Measurements from ENCODE around the gene MAGI1. TPM values are rescaled to one million over a fixed set of nuclear protein-coding genes. Genes with fewer than 3 reads are reported as not detected.

Gene MAGI1
- total and polyA plus RNA-seq, 7 experiments from 2014 or later: 0.39 TPM; not detected in 6

DNA sequence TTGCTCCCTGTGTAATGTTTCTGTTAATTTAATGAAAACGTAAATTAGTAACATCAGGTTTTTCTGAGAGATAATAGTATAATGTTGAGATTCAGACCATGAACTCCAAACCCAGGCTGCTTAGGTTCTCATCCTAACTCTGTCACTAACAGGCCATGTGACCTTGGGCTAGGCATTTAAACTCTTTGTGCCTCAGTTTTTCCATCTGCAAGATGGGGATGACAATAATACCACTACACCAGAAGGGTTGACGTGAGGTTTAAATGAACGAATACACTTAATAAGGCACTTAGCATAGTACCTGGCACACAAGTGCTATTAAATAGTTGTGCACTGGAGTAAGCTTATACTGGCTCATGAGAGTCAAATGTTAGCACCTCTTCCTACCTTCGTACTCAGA is 370.8 kb downstream of the MAGI1 start:
- intact Hi-C loops (cut with micrococcal nuclease): no loop called here
- no peak for DNase-seq
- H3K27ac Mint-ChIP-seq: no peak overlapping the region
- no peak for ATAC-seq
- Histone ChIP-seq H3K36me3 (ENCODE audit: control insufficient read depth in 2 of 3, insufficient read depth in 3 of 3, low read length in 3 of 3) (no peaks in the 10 kb centered on the region), H3K9me3 (ENCODE audit: control insufficient read depth in 2 of 3, low read length in 3 of 3) (no peaks in the 10 kb centered on the region), H3K27ac (ENCODE audit: low read depth, low read length) (no peak overlapping the region), H3K4me1 (ENCODE audit: control insufficient read depth in 2 of 2, insufficient read depth in 2 of 2, low read length in 2 of 2) (no peaks in the 10 kb centered on the region), H3K4me3 (ENCODE audit: low read length) (no peak overlapping the region), H3K27me3 (ENCODE audit: control insufficient read depth in 2 of 2, insufficient read depth in 2 of 2, low read length in 2 of 2) (no peaks in the 10 kb centered on the region)
- H3K36me3 Mint-ChIP-seq: no peaks in the 10 kb centered on the region
- POLR2A ChIA-PET: no interaction called here
- peaks cover 0 to 11% (median 0%) of the 10 kb centered on the region in 11 donors for H3K9me3 Mint-ChIP-seq
- CTCF ChIA-PET: no interaction called here
- H3K4me1 Mint-ChIP-seq: no peaks in the 10 kb centered on the region
- no peak overlapping the region for H3K4me3 Mint-ChIP-seq
- no peaks in the 10 kb centered on the region for H3K27me3 Mint-ChIP-seq

- Histone ChIP-seq H3K4me3 (ENCODE audit: low read length) (no peak overlapping the region), H3K27ac (ENCODE audit: low read depth, low read length) (no peak overlapping the region), H3K4me1 (ENCODE audit: control insufficient read depth in 2 of 2, insufficient read depth in 2 of 2, low read length in 2 of 2) (no peaks in the 10 kb centered on the region), H3K9me3 (ENCODE audit: control insufficient read depth in 2 of 3, low read length in 3 of 3) (no peaks in the 10 kb centered on the region), H3K27me3 (ENCODE audit: control insufficient read depth in 2 of 2, insufficient read depth in 2 of 2, low read length in 2 of 2) (no peaks in the 10 kb centered on the region), H3K36me3 (ENCODE audit: control insufficient read depth in 2 of 3, insufficient read depth in 3 of 3, low read length in 3 of 3) (no peaks in the 10 kb centered on the region)
- no peaks in the 10 kb centered on the region for H3K4me1 Mint-ChIP-seq
- DNase-seq (no peak), ATAC-seq (no peak)
- H3K36me3 Mint-ChIP-seq: no peaks in the 10 kb centered on the region
- ChIA-PET CTCF (no interaction called here), POLR2A (no interaction called here)
- no peaks in the 10 kb centered on the region for H3K27me3 Mint-ChIP-seq
- H3K9me3 Mint-ChIP-seq: peaks cover 0 to 11% (median 0%) of the 10 kb centered on the region in 11 donors
- no peak overlapping the region for H3K4me3 Mint-ChIP-seq
- no peak overlapping the region for H3K27ac Mint-ChIP-seq
- intact Hi-C loops (cut with micrococcal nuclease): no loop called here
Measured at GRCh38 chr3:65666448-65667091, 372.1 kb downstream of the MAGI1 start.

GRCh38 chr3:65665915-65666314 is 372.8 kb downstream of the MAGI1 start:
- no peaks in the 10 kb centered on the region for H3K36me3 Mint-ChIP-seq
- Histone ChIP-seq H3K27me3 (ENCODE audit: control insufficient read depth in 2 of 2, insufficient read depth in 2 of 2, low read length in 2 of 2) (no peaks in the 10 kb centered on the region), H3K4me1 (ENCODE audit: control insufficient read depth in 2 of 2, insufficient read depth in 2 of 2, low read length in 2 of 2) (no peaks in the 10 kb centered on the region), H3K27ac (ENCODE audit: low read depth, low read length) (no peak overlapping the region), H3K36me3 (ENCODE audit: control insufficient read depth in 2 of 3, insufficient read depth in 3 of 3, low read length in 3 of 3) (no peaks in the 10 kb centered on the region), H3K4me3 (ENCODE audit: low read length) (no peak overlapping the region), H3K9me3 (ENCODE audit: control insufficient read depth in 2 of 3, low read length in 3 of 3) (no peaks in the 10 kb centered on the region)
- ATAC-seq (no peak), DNase-seq (no peak)
- peaks cover 0 to 11% (median under 1%) of the 10 kb centered on the region in 11 donors for H3K9me3 Mint-ChIP-seq
- H3K27me3 Mint-ChIP-seq: no peaks in the 10 kb centered on the region
- intact Hi-C loops (cut with micrococcal nuclease): no loop called here
- H3K4me1 Mint-ChIP-seq: no peaks in the 10 kb centered on the region
- no peak overlapping the region for H3K27ac Mint-ChIP-seq
- no peak overlapping the region for H3K4me3 Mint-ChIP-seq
- POLR2A ChIA-PET: no interaction called here
- CTCF ChIA-PET: no interaction called here

DNA sequence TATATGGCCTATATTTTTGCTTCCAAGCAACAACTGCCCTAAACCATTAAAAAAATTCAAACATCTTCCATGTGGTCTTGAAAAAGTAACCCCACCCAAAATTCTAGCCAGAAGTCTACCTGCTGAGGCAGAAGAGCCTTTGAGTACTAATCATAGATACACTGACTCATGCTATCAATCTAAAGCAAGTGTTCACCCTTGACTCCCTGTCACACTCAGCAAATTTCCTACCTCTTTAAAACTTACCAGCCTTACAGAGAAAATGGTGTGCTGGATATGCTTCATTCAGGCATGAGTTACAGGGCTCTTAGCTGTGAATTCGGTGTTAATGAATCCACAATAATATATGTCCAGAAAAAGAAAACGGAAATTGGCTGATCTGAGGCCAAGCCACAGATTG is 373.8 kb downstream of the MAGI1 start:
- ATAC-seq (no peak), DNase-seq (no peak)
- CTCF ChIA-PET: no interaction called here
- H3K9me3 Mint-ChIP-seq: peaks cover 0 to 9% (median 2%) of the 10 kb centered on the region in 11 donors
- intact Hi-C loops (cut with micrococcal nuclease): no loop called here
- no peak overlapping the region for H3K27ac Mint-ChIP-seq
- H3K4me3 Mint-ChIP-seq: no peak overlapping the region
- no peaks in the 10 kb centered on the region for H3K36me3 ChIP-seq (ENCODE audit: control insufficient read depth in 2 of 3, insufficient read depth in 3 of 3, low read length in 3 of 3)
- POLR2A ChIA-PET: no interaction called here
- no peaks in the 10 kb centered on the region for H3K4me1 ChIP-seq (ENCODE audit: control insufficient read depth in 2 of 2, insufficient read depth in 2 of 2, low read length in 2 of 2)
- H3K27me3 ChIP-seq (ENCODE audit: control insufficient read depth in 2 of 2, insufficient read depth in 2 of 2, low read length in 2 of 2): no peaks in the 10 kb centered on the region
- H3K4me1 Mint-ChIP-seq: no peaks in the 10 kb centered on the region
- no peaks in the 10 kb centered on the region for H3K9me3 ChIP-seq (ENCODE audit: control insufficient read depth in 2 of 3, low read length in 3 of 3)
- H3K27me3 Mint-ChIP-seq: no peaks in the 10 kb centered on the region
- no peaks in the 10 kb centered on the region for H3K36me3 Mint-ChIP-seq
- no peak overlapping the region for H3K27ac ChIP-seq (ENCODE audit: low read depth, low read length)
- H3K4me3 ChIP-seq (ENCODE audit: low read length): no peak overlapping the region

GRCh38 chr3:65664446-65664845 is 374.3 kb downstream of the MAGI1 start:
- H3K27me3 Mint-ChIP-seq: no peaks in the 10 kb centered on the region
- H3K4me3 Mint-ChIP-seq: no peak overlapping the region
- ChIA-PET CTCF (no interaction called here), POLR2A (no interaction called here)
- no peaks in the 10 kb centered on the region for H3K4me1 Mint-ChIP-seq
- H3K36me3 Mint-ChIP-seq: no peaks in the 10 kb centered on the region
- Histone ChIP-seq H3K4me1 (ENCODE audit: control insufficient read depth in 2 of 2, insufficient read depth in 2 of 2, low read length in 2 of 2) (no peaks in the 10 kb centered on the region), H3K36me3 (ENCODE audit: control insufficient read depth in 2 of 3, insufficient read depth in 3 of 3, low read length in 3 of 3) (no peaks in the 10 kb centered on the region), H3K4me3 (ENCODE audit: low read length) (no peak overlapping the region), H3K9me3 (ENCODE audit: control insufficient read depth in 2 of 3, low read length in 3 of 3) (no peaks in the 10 kb centered on the region), H3K27me3 (ENCODE audit: control insufficient read depth in 2 of 2, insufficient read depth in 2 of 2, low read length in 2 of 2) (no peaks in the 10 kb centered on the region), H3K27ac (ENCODE audit: low read depth, low read length) (no peak overlapping the region)
- DNase-seq: no peak
- no peak overlapping the region for H3K27ac Mint-ChIP-seq
- H3K9me3 Mint-ChIP-seq: peaks cover 0 to 12% (median 2%) of the 10 kb centered on the region in 11 donors
- intact Hi-C loops (cut with micrococcal nuclease): no loop called here
- no peak for ATAC-seq

GRCh38 chr3:65662095-65662494 is 376.6 kb downstream of the MAGI1 start:
- Mint-ChIP-seq H3K27ac (no peak overlapping the region), H3K36me3 (no peaks in the 10 kb centered on the region), H3K4me1 (no peaks in the 10 kb centered on the region), H3K27me3 (no peaks in the 10 kb centered on the region), H3K9me3 (peaks cover 0 to 19% (median 2%) of the 10 kb centered on the region in 11 donors), H3K4me3 (no peak overlapping the region)
- ATAC-seq: no peak
- CTCF ChIA-PET: no interaction called here
- Histone ChIP-seq H3K36me3 (ENCODE audit: control insufficient read depth in 2 of 3, insufficient read depth in 3 of 3, low read length in 3 of 3) (no peaks in the 10 kb centered on the region), H3K27me3 (ENCODE audit: control insufficient read depth in 2 of 2, insufficient read depth in 2 of 2, low read length in 2 of 2) (no peaks in the 10 kb centered on the region), H3K4me3 (ENCODE audit: low read length) (no peak overlapping the region), H3K4me1 (ENCODE audit: control insufficient read depth in 2 of 2, insufficient read depth in 2 of 2, low read length in 2 of 2) (no peaks in the 10 kb centered on the region), H3K27ac (ENCODE audit: low read depth, low read length) (no peak overlapping the region), H3K9me3 (ENCODE audit: control insufficient read depth in 2 of 3, low read length in 3 of 3) (no peaks in the 10 kb centered on the region)
- no peak for DNase-seq
- POLR2A ChIA-PET: no interaction called here
- intact Hi-C loops (cut with micrococcal nuclease): no loop called here

- H3K36me3 Mint-ChIP-seq: no peaks in the 10 kb centered on the region
- Histone ChIP-seq H3K4me3 (ENCODE audit: low read length) (no peak overlapping the region), H3K27me3 (ENCODE audit: control insufficient read depth in 2 of 2, insufficient read depth in 2 of 2, low read length in 2 of 2) (no peaks in the 10 kb centered on the region), H3K9me3 (ENCODE audit: control insufficient read depth in 2 of 3, low read length in 3 of 3) (no peaks in the 10 kb centered on the region), H3K36me3 (ENCODE audit: control insufficient read depth in 2 of 3, insufficient read depth in 3 of 3, low read length in 3 of 3) (no peaks in the 10 kb centered on the region), H3K27ac (ENCODE audit: low read depth, low read length) (no peak overlapping the region), H3K4me1 (ENCODE audit: control insufficient read depth in 2 of 2, insufficient read depth in 2 of 2, low read length in 2 of 2) (no peaks in the 10 kb centered on the region)
- H3K4me3 Mint-ChIP-seq: no peak overlapping the region
- no peaks in the 10 kb centered on the region for H3K4me1 Mint-ChIP-seq
- H3K27me3 Mint-ChIP-seq: no peaks in the 10 kb centered on the region
- intact Hi-C loops (cut with micrococcal nuclease): no loop called here
- H3K27ac Mint-ChIP-seq: no peak overlapping the region
- no peak for DNase-seq
- H3K9me3 Mint-ChIP-seq: peaks cover 0 to 14% (median 2%) of the 10 kb centered on the region in 11 donors
- ATAC-seq: no peak
- POLR2A ChIA-PET: no interaction called here
- CTCF ChIA-PET: no interaction called here
Measured at GRCh38 chr3:65660000-65660598, 378.6 kb downstream of the MAGI1 start.

Data from naive thymus-derived CD4-positive, alpha-beta T cell (primary cell).